HG03066 (cell line): ENCODE data around the gene CFI.

ENCODE experiments used
- ATAC-seq: cut with Tn5 transposase; IDR thresholded peaks from one replicate; pipeline ENCODE4 v1.9.1; 2021; ENCODE audit warnings: low read depth; ENCODE audit not compliant: unreplicated experiment

The CFI gene

DNA sequence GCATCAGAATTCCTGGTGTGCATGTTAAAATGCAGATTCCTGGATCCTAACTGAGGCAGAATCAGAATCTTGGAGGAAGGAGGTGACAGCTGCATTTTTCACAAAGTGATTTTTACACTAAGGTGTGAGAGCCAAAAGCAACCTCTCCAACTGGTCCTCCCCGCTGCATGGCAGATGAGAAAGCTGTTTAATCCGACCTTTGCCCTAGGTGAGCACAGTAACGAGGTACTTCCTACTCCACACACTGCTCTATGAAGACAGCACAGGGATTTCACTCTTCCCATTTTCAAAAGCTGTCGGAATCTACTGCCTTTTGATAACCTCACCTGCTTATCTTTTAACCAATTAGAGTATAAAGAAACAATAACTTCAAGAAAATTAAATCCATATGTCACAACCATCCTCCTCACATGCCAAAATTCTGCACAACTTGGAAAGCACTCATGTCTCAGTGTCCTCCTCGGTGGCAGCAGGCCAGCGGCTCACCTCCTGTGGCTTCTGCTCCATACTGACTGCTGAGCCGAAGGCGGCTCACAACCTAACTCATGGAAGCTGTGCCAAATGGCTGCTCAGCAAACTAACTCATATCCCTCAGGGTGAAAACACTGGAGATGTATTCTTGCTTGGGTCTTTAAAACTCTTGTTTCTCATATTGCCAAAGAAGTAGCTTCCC lies 102.1 kb downstream of the CFI start:
- ATAC-seq: no peak

DNA sequence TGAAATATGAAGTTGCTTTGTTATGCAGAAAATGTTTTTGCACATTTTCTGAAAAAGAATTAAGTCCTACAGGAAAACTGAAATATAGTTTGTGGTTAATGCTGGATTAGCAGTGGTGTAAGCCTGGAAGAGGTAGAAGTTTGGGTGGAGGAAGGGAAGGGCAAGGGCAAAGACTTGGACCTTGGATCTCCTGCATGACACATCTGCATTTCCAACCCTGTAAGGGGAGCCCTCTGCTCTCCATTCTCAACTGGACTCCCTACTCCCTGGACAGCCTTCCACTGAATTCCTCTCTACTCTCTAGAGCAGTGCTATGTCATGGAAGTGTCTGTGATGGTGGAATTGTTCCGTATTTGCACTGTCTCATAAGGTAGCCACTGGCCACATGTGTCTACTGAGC lies 103.1 kb downstream of the CFI start:
- ATAC-seq: no peak

GRCh38 chr4:109691411-109691920 lies 110.3 kb downstream of the CFI start:
- ATAC-seq: no peak
